Skin epidermis (tissue), 12 donors: ENCODE results near the gene TPST2.
"Not testable (repeated sequence)": the region's sequence is repeated elsewhere in the genome, so short reads cannot be mapped to it uniquely, and the experiment has no call there.

Experiments used
- H3K27ac ChIP-seq, 21 experiments: fragments of 200-600 bp; sonication (generic) in 11 of 21; one replicate each; pipeline ENCODE4 v1.5.0; 2020; ENCODE audit warnings: mild to moderate bottlenecking in 3 of 21, inconsistent platforms in 2 of 21, moderate library complexity in 2 of 21
- H3K4me3 ChIP-seq, 7 experiments: fragments of 200-600 bp; sonication (generic) in 2 of 7; one replicate each; pipeline ENCODE4 v1.5.0; 2020; ENCODE audit warnings: inconsistent platforms in 2 of 7, mild to moderate bottlenecking in 2 of 7, moderate library complexity in 1 of 7

Gene TPST2

GRCh38 chr22:26613753-26614152 is 23.8 kb upstream of the TPST2 start:
- not testable (repeated sequence) for H3K27ac ChIP-seq, H3K4me3 ChIP-seq

- no peak overlapping the region for H3K27ac ChIP-seq
- H3K4me3 ChIP-seq = no peak overlapping the region
Observed at GRCh38 chr22:26612652-26613051, 22.7 kb upstream of the TPST2 start.

GRCh38 chr22:26610996-26611395 is 21.1 kb upstream of the TPST2 start:
- peak overlapping the region in 3 of 21 experiments; percentile 6 to 67 (median 25) for H3K27ac ChIP-seq
- no peak overlapping the region for H3K4me3 ChIP-seq

- H3K4me3 ChIP-seq = no peak overlapping the region
- H3K27ac ChIP-seq = peak overlapping the region in 5 of 21 experiments; percentile 6 to 67 (median 22)
Observed at GRCh38 chr22:26610072-26610958, 20.4 kb upstream of the TPST2 start.

GRCh38 chr22:26609287-26609686 is 19.4 kb upstream of the TPST2 start:
- no peak overlapping the region for H3K27ac ChIP-seq
- no peak overlapping the region for H3K4me3 ChIP-seq

GRCh38 chr22:26608129-26608528 is 18.2 kb upstream of the TPST2 start:
- Histone ChIP-seq H3K27ac (no peak overlapping the region), H3K4me3 (no peak overlapping the region)

GRCh38 chr22:26606611-26607010 is 16.7 kb upstream of the TPST2 start:
- Histone ChIP-seq H3K27ac (no peak overlapping the region), H3K4me3 (no peak overlapping the region)

- H3K4me3 ChIP-seq = no peak overlapping the region
- no peak overlapping the region for H3K27ac ChIP-seq
Observed at GRCh38 chr22:26604368-26604767, 14.4 kb upstream of the TPST2 start.

- no peak overlapping the region for H3K27ac ChIP-seq
- H3K4me3 ChIP-seq = no peak overlapping the region
Observed at GRCh38 chr22:26602127-26602526, 12.2 kb upstream of the TPST2 start.

- H3K4me3 ChIP-seq = no peak overlapping the region
- no peak overlapping the region for H3K27ac ChIP-seq
Observed at GRCh38 chr22:26601726-26602125, 11.8 kb upstream of the TPST2 start.

- Histone ChIP-seq H3K4me3 (no peak overlapping the region), H3K27ac (no peak overlapping the region)
Observed at GRCh38 chr22:26599505-26599904, 9.6 kb upstream of the TPST2 start.

GRCh38 chr22:26597480-26597879 is 7.5 kb upstream of the TPST2 start:
- H3K4me3 ChIP-seq = no peak overlapping the region
- H3K27ac ChIP-seq = peak overlapping the region in 1 of 21 experiments; percentile 12

GRCh38 chr22:26597026-26597425 is 7.1 kb upstream of the TPST2 start:
- no peak overlapping the region for H3K4me3 ChIP-seq

GRCh38 chr22:26593763-26594162 is 3.8 kb upstream of the TPST2 start:
- Histone ChIP-seq H3K4me3 (no peak overlapping the region), H3K27ac (peak overlapping the region in 2 of 21 experiments; percentile 10 to 96)

More at GRCh38 chr22:26597026-26597425, 7.1 kb upstream of the TPST2 start:
- peak overlapping the region in 1 of 21 experiments; percentile 12 for H3K27ac ChIP-seq

- Histone ChIP-seq H3K27ac (peak overlapping the region in 10 of 21 experiments; percentile 17 to 96 (median 52)), H3K4me3 (no peak overlapping the region)
Observed at GRCh38 chr22:26592421-26592891, 2.5 kb upstream of the TPST2 start.

- Histone ChIP-seq H3K27ac (peak overlapping the region; percentile 80 to 96 (median 86)), H3K4me3 (peak overlapping the region; percentile 60 to 99 (median 88))
Observed at GRCh38 chr22:26589367-26589844, 526 bp downstream of the TPST2 start.

GRCh38 chr22:26588729-26589366 is 1.1 kb downstream of the TPST2 start:
- peak overlapping the region in 20 of 21 experiments; percentile 80 to 96 (median 86) for H3K27ac ChIP-seq
- H3K4me3 ChIP-seq = peak overlapping the region; percentile 60 to 99 (median 88)

- peak overlapping the region in 1 of 21 experiments; percentile 92 for H3K27ac ChIP-seq
- peak overlapping the region in 1 of 7 experiments; percentile 93 for H3K4me3 ChIP-seq
Observed at GRCh38 chr22:26587991-26588613, 1.8 kb downstream of the TPST2 start.

- H3K27ac ChIP-seq = peak overlapping the region in 3 of 21 experiments; percentile 3 to 62 (median 34)
- H3K4me3 ChIP-seq = no peak overlapping the region
Observed at GRCh38 chr22:26586556-26587325, 3.2 kb downstream of the TPST2 start.
